ENCODE data around the gene BMP8A.

The BMP8A gene

DNA sequence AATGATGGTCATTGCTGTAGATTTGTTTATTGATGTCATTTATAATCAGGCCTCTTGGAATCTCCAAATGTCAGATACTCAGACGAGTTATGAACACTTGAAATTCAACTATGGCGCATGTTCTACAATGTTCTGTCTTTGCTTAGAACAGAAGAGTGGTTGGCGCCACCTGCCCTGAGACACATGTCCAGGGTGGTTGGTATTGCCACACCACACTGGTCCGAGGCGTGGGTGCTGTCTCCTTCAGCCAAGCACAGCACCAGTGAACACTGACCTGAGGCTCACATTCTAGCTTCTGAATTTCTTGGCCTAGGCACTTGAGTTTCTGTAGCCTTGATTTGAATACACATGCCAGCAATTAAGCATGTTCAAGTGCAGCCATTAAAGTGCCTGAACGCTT is 10.1 kb upstream of the BMP8A start:
- TF ChIP-seq, protein P1, sequence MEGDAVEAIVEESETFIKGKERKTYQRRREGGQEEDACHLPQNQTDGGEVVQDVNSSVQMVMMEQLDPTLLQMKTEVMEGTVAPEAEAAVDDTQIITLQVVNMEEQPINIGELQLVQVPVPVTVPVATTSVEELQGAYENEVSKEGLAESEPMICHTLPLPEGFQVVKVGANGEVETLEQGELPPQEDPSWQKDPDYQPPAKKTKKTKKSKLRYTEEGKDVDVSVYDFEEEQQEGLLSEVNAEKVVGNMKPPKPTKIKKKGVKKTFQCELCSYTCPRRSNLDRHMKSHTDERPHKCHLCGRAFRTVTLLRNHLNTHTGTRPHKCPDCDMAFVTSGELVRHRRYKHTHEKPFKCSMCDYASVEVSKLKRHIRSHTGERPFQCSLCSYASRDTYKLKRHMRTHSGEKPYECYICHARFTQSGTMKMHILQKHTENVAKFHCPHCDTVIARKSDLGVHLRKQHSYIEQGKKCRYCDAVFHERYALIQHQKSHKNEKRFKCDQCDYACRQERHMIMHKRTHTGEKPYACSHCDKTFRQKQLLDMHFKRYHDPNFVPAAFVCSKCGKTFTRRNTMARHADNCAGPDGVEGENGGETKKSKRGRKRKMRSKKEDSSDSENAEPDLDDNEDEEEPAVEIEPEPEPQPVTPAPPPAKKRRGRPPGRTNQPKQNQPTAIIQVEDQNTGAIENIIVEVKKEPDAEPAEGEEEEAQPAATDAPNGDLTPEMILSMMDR (IDR thresholded peaks at IDR 0.05; ENCODE audit: borderline replicate concordance, control extremely low read depth, extremely low read depth, insufficient read depth, missing control alignments) = no peak
- in situ Hi-C loops (cut with MboI; ENCODE audit: low sequenced_read_pairs, unreplicated experiment) = no loop called here
- DNase-seq (ENCODE audit: low spot score) = no peak

DNA sequence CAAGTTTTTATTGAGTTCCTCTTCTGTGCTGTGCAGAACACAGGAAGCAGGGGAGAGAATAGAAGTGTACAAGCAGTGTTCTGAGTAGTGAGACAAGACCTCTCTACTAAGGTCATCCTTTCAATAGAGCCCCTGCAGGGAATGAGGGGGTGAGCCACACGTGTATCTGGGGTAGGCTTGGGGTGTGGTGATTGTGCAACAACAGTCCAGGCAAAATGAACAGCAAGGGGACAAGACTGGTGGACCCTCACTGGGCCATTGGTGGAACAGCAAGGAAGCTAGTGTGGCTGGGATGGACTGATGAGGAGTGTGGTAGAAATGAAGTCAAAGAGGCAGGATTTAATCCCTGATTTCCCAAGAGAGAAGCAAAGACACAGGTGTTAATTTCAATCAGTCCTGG is 8.2 kb upstream of the BMP8A start:
- TF ChIP-seq, protein P1 (IDR thresholded peaks at IDR 0.05; ENCODE audit: borderline replicate concordance, control extremely low read depth, extremely low read depth, insufficient read depth, missing control alignments) = no peak
- DNase-seq (ENCODE audit: low spot score) = no peak
- in situ Hi-C loops (cut with MboI; ENCODE audit: low sequenced_read_pairs, unreplicated experiment) = no loop called here

DNA sequence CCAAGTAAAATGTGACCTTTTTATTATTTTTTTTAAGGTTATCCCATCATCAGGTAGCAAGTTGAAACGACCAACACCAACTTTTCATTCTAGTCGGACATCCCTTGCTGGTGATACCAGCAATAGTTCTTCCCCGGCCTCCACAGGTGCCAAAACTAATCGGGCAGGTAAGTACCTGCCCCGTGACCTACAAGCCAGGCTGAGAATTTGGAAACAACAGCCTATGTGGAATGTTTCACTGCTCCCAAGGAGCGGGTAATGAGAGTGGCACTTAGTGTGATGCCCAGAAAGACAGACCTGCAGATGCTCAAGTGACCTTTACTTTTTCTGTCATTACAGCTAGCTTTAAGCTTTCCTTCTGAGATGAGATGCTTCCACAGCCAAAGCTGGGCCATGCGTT is 6.9 kb upstream of the BMP8A start:
- no peak for DNase-seq (ENCODE audit: low spot score)
- TF ChIP-seq, protein P1 (IDR thresholded peaks at IDR 0.05; ENCODE audit: borderline replicate concordance, control extremely low read depth, extremely low read depth, insufficient read depth, missing control alignments) = no peak
- in situ Hi-C loops (cut with MboI; ENCODE audit: low sequenced_read_pairs, unreplicated experiment) = no loop called here

DNA sequence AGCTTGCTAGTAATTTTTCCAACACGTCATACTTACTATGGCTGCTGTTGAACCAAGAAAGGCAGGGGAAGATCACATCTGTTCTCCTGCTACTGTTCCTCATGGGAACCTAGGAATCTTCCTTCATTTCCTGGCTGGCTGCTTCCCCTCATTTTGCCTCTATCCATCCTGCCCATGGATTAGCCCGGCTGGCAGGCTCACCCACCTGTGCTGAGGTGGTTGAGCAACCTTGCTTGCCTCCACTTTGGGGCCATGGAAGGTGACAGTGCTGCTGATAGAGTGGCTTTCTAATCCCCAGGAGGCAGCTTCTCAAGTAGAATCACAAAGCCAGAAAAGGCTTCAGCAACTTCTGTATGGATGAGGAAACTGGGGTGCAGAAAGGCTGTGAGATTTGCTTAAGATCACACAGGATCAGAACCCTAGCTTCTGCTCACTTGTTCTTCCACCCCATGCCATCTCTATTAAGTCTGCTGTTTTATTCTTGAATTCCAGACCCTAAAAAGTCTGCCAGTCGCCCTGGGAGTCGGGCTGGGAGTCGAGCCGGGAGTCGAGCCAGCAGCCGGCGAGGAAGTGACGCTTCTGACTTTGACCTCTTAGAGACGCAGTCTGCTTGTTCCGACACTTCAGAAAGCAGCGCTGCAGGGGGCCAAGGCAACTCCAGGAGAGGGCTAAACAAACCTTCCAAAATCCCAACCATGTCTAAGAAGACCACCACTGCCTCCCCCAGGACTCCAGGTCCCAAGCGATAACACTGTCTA is 6.2 kb upstream of the BMP8A start:
- TF ChIP-seq, protein P1 (IDR thresholded peaks at IDR 0.05; ENCODE audit: borderline replicate concordance, control extremely low read depth, extremely low read depth, insufficient read depth, missing control alignments) = no peak
- DNase-seq (ENCODE audit: low spot score) = no peak
- in situ Hi-C loops (cut with MboI; ENCODE audit: low sequenced_read_pairs, unreplicated experiment) = no loop called here

DNA sequence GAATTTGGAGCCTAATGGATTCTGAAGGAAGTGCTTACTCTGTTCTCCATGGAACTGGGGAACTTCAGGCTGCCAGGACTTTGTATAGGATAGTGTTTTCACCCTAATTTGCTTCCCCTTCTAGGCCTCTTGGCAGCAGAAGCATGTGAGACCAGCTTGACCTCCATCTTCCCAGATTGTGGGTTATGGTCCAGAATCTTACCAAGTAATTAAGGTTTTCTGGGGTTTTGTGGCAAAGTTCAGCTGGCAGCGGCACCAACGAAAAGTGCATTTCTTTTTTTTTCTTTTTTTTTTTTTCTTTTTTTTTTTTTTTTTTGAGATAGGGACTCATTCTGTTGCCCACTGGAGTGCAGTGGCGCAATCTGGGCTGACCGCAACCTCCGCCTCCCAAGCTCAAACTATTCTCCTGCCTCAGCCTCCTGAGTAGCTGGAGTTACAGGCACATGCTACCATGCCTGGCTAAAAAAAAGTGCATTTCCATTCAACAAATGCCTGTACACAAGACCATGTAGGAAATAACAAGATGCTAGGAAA is 3.4 kb upstream of the BMP8A start:
- in situ Hi-C loops (cut with MboI; ENCODE audit: low sequenced_read_pairs, unreplicated experiment) = no loop called here
- TF ChIP-seq, protein P1 (IDR thresholded peaks at IDR 0.05; ENCODE audit: borderline replicate concordance, control extremely low read depth, extremely low read depth, insufficient read depth, missing control alignments) = no peak
- no peak for DNase-seq (ENCODE audit: low spot score)

DNA sequence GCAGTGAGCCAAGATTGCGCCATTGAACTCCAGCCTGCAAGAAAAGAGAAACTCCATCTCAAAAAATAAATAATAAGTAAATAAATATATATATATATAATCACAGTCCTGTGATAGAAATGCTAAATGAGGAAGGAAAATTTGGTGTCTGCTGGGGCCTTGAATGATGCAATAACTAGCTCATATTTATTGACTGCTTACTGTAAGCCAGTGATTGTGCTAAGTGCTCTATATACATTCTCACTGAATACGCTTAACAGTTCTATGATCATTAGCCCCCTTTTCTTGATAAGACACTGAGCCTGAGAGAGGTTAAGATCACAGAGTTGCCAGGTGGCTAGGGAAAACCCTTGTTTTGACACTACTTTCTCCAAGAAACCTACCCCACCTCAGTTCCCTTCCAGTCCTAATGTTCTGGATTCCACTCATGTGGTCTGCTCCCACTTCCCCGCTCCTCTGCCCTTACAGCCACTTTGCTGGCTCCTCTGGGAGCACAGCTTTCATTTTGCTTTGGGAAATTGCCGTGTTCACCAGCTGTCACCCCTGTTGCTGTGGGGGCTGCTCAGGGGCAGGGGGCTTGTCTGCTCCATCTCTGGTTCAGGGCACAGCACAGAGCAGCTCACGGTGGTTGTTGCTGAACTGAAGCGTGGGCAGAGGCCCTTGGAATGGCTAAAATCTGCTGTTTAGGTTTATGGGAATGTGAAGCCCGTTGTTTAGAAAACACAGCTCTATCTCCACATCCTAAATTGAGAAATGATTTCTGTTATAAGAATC is 2.5 kb upstream of the BMP8A start:
- TF ChIP-seq, protein P1 (IDR thresholded peaks at IDR 0.05; ENCODE audit: borderline replicate concordance, control extremely low read depth, extremely low read depth, insufficient read depth, missing control alignments) = no peak

More for the DNA sequence above, 2.5 kb upstream of the BMP8A start:
- in situ Hi-C loops (cut with MboI; ENCODE audit: low sequenced_read_pairs, unreplicated experiment) = no loop called here
- no peak for DNase-seq (ENCODE audit: low spot score)
